DMS53 treated with DMSO at 0.1 percent for 48 hours (cell line): ENCODE measurements around the gene INHBA.

Experiments used
- DNase-seq: peaks from one replicate; lab custom pipeline; 2025; ENCODE audit not compliant: unreplicated experiment; lab: John Stamatoyannopoulos, UW

Gene INHBA

DNA sequence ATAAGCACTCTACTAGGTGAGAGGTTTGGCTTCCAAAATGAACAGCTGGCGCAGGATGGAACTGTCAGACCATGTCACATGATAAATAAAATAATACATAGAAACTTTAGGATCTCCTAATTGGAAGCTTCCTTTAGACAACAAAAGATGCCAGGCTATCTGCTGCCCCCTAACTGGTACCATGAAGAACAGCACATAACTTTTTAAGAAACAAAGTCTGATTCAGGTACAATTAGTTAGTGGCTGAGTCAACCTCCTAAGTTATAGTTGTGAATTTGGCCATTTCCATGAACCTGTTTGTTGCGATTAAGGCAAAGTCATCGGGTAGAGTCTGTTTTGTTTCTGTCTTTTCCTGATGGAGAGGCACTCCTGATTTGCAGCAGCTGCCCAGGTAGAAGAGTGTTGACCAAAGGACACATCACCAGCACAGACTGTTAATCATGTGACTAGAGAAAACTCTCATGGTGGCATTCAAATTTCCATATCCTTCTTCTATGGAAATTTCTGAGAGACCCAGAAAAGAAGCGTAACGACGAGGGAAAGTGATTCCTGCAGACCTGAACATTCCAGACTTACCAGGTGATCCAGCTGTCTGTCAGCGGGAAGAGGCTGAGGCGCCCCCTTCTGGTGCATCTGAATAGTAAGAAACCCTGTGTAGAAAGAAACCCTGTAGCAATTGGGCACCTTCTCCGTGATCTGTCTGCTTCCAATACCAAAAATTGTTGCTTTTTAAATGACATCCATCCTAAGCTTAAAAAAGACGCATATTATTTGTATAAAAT lies 8.6 kb upstream of the INHBA start:
- DNase-seq, result peak; percentile 80

DNA sequence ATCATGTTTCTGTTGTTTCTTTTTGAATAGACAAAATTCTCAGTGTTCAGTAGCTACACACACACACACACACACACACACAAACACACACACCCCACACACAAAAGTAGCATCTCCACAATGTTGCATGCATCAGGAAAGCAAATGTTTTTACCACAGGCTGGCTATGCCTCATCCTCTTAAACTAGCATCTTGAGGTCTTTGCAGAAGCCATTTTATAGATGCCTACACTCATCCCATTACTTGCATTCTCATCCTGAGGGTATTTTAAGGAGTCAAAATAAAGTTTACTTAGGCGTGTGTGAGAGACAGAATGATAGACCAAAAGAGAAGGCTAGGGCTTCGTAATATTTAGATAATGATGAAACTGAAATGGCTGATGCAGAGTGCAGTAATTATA lies 7.9 kb upstream of the INHBA start:
- no peak for DNase-seq

DNA sequence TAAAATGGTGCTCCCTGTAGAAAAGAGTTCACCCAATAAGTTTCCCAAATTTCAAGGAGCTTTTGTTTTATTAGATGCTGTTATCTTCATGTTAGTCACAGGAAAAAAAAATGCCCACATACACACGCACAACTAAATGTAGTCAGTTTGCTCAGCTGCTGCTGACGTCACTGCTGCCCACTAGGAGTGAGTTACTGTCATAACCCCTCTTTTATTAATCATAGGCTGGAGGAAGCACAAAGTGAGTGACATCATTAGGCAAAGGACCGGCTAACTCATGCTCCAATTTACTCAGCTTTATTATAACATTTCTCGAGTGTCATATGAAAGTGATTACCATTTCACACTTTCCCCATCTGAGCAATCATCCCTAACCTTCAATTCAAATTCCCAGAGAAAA lies 6.7 kb upstream of the INHBA start:
- peak; percentile 90 for DNase-seq

DNA sequence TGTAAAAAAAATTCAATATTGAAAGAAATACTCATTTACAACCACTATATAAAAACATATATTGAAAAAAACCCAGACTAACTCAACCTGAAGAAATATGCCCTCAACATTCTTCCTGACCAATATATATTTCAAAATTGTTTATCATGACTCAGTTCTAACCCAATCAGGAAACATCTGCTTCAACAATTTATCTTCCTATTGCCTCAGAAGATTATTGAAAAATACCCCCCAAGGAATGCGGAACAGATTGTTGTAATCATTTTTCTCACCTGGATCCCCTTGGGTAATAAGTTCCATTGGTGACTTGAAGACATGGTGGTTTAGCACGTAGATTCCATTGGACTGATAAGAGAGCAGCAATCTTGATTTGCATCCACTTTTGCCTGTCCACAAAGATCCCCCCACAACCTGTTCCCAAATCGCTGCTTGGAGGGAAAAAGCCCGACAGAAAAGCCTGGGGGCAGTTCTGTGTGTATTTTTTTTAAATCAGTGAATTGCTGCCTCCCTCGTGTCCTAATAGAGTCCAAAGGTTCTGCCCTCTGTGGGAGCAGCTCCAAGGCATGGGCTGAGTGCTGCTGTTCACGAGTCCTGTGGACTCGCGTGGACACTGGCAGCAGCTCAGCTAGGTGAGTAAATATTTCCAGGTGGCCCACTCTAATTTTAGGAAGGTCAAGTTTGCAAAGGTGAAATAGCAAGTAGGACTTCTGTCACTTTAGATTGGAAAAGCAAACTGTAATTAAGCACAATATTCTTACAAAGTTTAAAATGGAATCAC lies 5.9 kb upstream of the INHBA start:
- no peak for DNase-seq

DNA sequence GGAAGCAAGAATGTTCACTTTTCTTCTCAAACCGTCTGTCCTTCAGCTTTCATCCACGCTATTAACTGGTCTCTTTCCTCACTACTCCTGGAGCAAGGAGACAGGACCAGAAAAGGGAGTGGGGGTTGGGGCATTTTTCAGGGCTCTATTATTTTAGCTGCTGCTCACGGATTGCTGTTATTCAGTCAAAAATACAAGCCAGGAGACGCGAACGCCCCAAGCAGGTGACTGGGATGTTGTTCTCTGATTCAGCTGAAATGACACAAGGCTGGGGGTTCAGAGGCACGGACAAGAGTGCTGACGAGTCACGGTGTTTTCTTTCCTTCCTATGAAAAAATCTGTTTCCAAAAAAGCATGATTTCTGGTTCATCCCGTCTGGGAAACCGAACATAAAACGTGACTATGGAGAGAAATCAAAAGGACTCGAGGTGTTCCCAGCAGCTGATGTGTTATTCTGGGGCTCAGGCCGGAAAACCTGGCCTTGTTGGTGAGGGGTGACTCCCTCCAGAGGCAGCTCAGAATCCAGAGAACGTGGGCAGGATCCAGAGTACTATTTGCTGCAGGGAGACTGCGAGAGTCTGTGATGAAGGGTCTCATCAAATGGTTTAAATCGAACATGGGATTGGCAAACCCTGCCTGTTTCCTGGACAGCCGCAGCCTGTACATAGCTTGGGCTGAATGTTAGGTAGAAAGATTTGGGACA lies 3.5 kb upstream of the INHBA start:
- DNase-seq, result no peak

DNA sequence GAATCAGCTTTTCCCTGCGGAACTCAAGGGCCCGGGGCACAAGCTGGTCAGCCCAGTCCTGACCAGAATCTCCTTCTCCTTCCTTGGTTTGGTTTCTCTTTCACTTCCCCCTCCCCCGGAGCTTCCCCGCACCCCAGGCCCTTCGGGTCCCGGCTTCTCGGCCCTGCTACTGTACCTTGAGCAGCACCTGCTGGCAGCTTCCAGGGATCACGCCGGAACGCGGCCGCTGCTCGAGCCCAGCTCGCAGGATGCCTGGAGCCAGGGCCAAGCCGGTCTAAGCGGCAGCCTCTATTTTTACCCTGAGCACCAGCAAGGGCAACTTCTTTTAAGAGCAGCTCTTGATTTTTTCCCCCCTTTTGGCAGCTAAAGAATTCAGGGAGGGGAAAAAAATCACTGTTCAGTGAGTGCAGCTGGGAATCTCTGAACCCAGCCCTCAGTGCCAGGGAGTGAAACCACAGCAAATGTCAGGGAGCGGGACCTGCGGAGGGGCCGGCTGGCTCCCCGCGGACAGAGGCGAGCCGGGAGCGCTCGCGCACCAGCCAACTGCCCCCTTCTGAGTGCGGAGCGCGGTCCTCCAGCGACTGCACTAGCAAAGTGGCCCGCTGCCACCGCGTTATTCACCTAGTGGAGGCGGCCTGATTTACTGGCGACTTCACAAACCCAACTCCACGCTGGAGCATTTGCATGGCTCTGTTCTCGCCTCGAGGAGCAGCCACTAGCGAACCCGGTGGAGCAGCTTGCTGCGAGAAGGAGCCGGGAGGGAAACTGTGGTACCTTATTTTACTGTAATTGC lies 2.4 kb upstream of the INHBA start:
- DNase-seq, result peak; percentile 85

DNA sequence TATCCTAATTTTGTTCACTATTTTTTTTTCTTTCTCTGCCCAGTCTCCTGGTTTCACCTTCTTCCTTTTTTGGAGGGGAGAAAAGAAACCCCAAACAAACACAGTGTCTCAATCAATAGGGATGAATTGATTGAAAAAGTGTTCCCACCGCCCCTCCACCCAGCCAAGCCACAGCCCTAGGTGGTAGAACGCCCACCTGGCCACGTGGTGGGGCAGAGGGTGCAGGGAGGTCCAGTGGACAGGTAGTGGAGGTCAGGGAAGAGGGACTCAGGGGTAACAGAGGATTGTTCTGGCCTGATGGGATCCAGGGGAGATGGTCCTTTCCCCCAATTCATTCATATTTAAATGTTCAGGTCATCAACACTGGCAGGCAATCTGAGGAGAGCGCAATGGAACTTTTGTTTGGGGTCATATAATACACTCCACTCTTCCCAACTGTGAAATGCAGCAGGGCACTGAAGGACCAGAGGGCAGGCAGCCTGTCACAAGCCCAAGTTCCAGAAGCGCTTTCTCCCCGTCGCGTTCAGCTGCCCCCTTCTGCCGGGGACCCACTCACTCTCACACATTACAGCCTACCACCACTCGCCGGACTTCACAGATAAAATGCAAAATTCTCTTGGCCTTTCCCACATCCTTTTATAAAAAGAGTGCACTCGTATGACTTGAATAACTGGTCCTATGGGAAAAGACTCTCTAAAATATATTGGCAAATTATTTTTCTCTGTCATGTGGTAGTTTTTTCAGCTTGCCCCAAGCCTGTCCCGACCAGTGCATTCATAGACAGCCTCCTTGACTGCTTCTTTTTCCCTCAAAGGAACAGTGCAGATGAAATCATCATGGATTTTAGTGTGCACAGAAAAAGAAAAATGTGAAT lies 1.6 kb downstream of the INHBA start:
- DNase-seq, result no peak

DNA sequence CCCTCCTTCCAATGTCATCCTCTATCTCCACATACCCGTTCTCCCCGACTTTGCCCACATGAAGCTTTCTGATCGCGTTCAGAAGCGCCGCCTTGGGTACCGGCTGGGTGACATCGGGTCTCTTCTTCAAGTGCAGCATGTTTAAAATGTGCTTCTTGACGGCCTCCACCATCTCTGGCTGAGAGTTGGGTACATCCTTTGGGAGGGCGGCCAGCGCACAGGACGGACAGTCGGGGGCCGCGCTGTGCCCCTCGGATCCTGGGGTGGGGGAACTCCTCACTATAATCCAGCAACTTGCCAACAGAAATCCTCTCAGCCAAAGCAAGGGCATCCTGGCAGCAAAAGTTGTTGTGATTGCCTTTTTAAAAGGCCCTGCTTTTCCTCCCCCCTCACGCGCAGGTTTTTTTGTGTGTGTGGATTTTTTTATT lies 2.8 kb downstream of the INHBA start:
- no peak for DNase-seq

DNA sequence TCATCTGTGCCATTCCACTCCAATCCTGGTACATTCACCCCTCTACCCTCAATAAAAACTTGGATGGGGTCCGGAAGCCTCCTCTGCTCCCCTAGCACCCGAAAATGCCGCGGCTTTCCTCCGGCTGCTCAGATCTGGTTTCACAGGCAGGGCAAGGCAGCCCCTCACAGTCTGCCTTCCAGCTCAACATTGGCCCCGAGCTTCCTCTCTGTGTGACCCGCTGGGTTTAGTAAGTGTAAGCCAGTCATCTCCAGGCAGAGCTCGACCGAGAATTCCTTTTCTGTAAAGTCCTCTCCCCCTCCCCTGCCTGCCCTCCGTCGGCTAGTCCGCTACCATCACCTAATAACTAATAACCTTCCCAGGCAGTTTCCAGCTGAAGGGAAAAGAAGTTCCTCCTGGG lies 3.4 kb downstream of the INHBA start:
- DNase-seq, result no peak

DNA sequence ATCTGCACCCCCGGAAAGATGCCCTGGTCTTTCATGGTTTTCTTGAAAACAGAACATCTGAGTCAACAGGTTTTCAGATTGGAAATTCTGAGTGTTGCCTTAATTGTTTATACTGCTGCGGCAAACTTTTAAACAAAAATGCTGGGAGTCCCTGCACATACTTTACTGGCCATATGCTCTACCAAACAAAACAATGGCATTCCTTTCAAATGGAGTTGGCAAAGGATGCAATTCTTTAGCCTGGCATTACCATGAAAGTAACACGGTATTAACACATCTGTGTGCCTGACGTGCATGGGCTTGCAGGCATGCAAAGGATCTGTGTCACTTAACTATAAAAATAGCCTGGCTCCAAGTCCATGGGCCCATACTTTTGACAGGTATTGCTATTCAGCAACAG lies 4.2 kb downstream of the INHBA start:
- DNase-seq, result no peak

DNA sequence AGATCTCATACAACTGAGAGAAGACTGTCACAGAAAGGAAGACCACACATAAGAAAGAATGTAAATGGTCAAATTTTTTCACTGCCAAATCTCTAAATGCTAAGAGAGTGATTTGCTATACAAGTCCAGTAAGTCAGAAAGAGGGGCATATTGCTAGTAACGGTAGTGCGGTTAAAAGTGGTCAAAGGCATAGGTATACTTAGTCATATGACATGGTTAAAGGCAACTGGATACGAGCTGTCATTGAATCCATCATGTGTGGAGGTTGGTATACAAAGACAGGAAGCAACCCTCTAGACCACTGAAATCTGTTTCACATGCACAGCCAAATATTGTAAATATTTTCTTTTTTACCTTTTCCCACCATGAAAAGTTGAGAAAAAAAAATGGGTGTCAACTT lies 4.8 kb downstream of the INHBA start:
- DNase-seq, result no peak

DNA sequence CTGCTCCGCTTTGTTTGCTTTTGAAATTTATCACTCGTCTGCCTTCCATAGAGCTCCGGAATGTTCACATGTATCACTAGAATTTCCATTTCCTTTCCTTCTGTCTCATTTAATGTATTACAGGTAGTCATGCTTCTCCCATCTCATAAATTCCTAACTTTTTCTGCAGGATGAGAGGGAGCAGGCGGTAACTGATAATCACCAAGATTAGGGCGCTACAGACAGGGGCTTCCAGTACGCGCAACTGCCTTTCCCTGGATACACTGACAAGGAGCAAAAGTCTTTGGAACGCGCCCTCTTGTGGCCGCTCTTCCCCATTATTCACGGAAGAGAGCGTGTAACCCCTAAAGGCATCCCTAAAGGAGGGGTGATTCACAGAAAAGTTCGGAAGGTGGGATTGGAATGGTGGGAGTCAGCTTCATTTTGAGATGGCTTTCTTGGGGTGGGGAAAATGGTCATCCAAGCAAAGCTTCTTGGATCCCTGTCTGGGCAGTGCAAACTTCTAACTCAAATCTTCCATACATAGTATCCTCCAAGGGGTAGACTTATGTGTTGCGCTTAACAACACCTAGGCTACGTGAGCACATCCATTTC lies 6.5 kb downstream of the INHBA start:
- peak; percentile 67 for DNase-seq

DNA sequence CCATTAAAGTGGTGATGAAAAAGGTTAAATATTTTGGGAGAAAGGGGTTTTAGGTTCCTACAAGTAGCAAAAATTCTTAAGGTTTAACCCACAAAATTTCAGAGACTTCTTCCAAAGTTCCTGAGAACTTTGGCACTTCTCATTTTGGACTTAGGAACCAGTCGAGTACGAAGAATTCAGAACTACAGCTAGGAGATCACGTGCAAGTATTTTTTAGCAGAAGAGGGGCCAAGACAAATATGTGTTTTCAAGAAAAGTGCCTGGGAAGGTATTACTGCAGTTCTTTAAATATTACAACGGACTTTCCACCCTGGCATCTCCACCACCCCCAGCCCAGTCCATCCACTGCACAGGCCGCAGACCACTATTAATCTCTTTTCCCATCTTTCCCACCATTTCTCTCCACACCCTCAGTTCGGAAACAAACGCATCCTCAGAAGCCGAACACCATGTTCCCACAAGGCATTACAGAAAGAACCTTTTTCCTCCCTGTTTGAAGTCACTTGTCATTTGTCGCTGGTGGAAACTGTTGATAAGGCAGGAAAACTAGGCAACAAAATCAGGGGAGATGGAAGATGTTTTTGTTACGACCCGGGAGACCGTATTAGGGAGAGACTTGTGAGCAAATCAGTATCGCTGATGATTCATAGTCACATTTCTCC lies 7.1 kb downstream of the INHBA start:
- no peak for DNase-seq

DNA sequence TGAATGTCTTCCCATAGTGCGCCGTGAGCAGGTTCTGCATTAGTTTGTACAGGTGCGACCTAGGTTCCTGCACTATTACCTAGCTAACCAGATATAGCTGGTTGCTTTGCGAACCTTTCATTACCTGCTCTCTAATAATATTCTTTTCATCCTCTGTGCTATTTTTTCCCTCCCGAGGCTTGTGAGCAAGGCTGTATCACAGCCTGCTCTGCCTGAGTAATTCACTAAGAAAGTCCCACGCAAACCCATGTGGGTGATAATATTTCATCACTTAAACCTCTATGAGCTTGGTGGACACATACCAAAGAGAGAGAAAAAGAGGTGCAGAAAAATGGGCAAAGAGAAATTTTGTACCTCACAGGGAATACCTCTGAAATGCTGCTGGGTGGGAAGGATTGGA lies 8.4 kb downstream of the INHBA start:
- DNase-seq, result no peak

DNA sequence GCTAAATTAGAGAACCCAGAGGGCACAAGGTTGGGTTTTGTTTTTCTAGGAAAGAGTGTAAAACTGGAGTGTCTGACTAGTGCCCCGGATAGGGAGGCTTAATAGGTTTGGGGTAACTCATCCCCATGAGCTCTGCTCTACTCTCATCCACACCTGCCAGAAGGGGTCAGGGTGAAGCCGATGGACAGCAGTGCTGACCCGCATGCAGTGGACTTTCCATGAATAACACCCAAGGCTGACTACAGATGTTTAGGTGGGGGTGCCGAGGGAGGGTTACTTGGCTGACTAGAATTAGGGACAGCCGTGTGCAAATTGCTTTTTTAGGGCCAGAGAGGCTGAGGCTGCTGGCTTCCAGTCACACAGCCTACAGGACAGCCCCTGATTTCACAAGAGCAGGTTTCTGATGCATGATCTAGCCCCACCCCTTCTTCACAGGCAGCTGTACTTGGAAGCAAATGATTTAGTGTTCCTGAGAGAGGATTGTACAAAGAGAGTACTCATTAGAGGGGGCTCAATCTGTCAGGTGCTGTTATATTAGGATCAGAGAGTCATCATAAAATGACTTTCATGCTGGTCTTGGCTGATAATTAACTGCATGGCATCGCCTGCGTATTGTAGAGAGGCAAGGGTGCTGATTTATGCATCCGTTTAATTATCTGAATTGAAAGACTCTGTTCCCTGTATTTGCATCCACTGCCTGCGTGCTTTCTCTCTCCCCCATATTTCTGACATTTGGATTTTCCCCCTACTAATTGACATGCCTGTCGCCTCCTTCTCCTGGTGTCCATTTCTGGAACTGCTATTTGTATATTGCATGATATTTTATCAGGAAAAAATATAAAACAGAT lies 9.5 kb downstream of the INHBA start:
- DNase-seq, result no peak

DNA sequence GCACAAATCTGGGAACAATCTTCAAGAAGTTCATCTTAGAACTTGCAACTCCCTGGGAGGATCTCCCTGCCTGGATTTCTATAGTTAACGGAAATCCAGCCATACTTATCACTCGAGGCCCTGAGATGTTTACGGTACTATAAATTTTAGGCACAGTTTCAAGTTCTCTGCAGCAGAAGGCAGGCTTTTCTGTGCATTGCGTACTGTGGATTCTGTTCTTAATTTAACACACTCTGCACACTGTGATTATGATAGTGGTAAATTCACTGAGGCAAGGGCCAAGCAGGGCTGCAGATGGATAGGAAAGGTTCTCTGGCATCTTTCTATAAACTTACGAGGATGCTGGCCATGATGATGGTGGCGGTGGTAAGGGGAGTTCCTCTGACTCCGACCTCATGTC lies 10.6 kb downstream of the INHBA start:
- DNase-seq, result no peak

DNA sequence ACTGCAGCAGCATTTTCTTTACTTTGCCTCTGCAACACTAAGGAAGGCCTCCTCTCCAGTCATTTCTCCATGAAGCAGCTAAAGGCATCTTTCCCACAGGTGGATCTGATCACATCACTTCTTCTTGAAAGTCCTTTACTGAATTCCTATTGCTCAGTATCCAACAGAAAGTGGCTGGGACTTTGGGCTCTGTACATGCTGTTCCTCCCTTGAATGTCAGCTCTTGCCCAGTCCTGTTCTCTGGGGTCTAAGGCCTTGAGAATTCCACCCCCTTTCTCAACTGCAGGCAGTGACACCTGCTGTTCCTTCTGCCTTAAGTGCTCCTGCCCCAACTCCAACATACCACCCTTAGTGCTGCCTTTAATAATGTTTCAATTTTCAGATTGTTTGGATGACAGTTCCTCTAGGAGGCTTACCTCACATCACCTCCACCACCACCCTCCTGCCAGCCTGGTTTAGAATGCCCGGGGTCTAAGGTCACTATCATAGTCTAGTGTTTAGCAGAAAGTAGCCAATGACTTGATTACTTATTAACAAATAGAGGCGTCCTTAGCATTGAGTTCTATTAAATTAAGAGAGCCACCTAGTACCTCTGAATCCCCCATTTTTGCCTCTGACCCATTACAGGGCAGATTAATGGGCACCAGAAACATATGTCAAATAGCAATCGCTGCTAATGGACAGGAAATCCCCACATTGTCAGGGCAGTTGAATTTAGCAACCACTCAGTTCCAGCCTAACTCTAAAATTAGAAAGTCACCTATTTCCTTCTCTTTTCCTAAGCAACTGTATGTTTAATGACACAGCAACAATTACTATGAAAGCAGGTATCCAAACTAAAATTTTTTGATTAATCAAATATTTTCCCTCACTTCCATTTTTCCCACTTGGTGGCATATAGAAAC lies 11.4 kb downstream of the INHBA start:
- DNase-seq, result no peak
